Measurements from ENCODE around the gene VTN.

VTN gene

DNA sequence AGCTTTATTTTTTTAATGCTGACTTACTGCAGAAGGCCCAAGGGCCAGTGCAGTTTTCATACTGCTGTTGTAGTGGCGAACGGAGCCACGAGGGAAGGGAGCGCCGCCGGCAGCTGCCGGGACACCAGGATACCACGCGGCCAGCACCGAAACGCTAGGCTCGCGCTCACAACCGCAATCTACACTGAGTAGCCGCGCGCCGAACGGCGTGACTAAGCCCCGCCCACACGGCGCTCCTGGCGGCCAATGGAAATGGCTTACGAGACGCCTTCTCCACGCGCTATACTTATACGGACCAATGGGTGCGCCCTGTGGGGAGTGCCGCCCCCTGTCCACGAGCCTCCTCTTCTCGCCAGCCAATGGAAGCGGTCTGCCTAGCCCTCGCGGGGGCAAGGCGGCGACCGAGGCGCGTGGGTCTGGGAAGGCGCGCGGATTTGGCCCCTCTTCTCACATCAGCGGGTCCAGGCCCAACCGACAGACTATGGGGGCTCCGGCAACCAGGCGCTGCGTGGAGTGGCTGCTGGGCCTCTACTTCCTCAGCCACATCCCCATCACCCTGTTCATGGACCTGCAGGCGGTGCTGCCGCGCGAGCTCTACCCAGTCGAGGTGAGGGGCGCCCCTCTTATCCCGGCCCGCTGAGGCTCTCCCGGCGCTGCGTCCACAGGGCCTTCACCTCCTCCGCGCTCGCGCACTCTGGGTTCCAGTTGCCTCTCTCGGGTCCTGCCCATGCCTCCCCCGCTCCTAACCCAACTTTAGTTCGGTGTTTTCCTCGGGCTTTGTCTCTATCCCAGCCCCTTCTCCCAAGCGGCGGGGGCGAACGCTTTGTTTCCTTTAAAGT, 51.1 kb downstream of the VTN start, which contains the start of gene TMEM97:
TSS of gene TMEM97 (plus strand) at position 442 of the 839 bp plus-strand sequence. CDS start at position 482, 40 bp downstream.
- peak; percentile 91 for DNase-seq (ENCODE audit: low read depth)

DNA sequence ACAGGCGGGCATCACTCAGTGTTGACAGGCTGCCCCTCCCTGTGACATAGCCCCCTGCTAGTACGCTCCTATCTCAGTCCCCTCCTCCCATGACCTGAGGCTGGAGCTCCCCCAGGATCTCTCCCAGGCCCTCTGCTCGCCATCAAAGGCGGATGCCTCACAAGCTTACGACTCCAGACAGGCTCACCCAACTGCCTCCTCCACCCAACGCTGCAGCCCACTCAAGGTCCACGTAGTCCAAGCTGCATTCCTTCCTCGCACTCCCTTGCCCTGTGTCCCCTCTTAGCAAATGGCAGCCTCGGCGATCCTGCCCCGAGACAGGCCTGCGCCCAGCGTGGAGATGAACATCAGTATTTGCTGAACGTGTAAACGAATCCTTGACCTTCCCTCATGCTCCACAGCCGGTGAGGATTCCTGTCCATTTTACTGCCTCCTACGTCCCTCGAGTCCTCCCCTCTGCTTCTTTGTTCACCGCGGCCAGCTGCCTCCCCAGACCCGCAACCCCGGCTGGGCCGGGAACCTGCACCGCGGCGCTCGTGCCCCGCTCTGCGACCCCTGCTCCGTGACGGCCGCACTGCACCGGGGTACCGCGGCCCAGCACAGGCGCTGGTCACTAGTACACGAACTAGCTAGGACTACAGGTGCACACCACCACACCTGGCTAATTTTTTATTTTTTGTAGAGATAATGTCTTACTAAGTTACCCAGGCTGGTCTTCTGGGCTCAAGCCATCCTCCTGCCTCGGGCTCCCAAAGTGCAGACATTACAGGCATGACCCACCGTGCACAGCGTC, 51.9 kb downstream of the VTN start:
- DNase-seq (ENCODE audit: low read depth), result no peak

Data from activated T-helper 9 cell treated with anti-CD3 and anti-CD28 coated beads, Interleukin-2, amount 50 U/mL, for 16 hours (primary cell).